GM06990 (cell line): ENCODE measurements around the gene ASB3.

ENCODE experiments used
- DNase-seq: peaks from one replicate; pipeline ENCODE4 v3.0.0-alpha.2; 2011; ENCODE audit not compliant: insufficient read length; ENCODE audit errors: extremely low read depth
- H3K27me3 ChIP-seq: replicated peaks from 2 replicates; pipeline ENCODE4 v1.6.0; 2011; ENCODE audit warnings: low read length; ENCODE audit not compliant: control insufficient read depth, insufficient read depth
- H3K36me3 ChIP-seq: 2 replicates; pipeline ENCODE4 v1.5.1; 2011; ENCODE audit warnings: low read length; ENCODE audit not compliant: control insufficient read depth, insufficient read depth
- H3K4me3 ChIP-seq: replicated peaks from 2 replicates; pipeline ENCODE4 v1.5.1; 2011; ENCODE audit warnings: low read depth, mild to moderate bottlenecking, control low read depth, low read length
- TF ChIP-seq, protein P1 (sequence below): IDR thresholded peaks from 2 replicates; pipeline ENCODE4 v1.5.1; 2011; ENCODE audit warnings: low read length, control low read depth, mild to moderate bottlenecking, inconsistent platforms; ENCODE audit not compliant: insufficient read depth, poor library complexity, severe bottlenecking

ASB3 gene

GRCh38 chr2:53784436-53784835 is 2.3 kb downstream of the ASB3 start:
- H3K27me3 ChIP-seq = no peaks in the 10 kb centered on the region
- no peak for DNase-seq
- TF ChIP-seq, protein P1, sequence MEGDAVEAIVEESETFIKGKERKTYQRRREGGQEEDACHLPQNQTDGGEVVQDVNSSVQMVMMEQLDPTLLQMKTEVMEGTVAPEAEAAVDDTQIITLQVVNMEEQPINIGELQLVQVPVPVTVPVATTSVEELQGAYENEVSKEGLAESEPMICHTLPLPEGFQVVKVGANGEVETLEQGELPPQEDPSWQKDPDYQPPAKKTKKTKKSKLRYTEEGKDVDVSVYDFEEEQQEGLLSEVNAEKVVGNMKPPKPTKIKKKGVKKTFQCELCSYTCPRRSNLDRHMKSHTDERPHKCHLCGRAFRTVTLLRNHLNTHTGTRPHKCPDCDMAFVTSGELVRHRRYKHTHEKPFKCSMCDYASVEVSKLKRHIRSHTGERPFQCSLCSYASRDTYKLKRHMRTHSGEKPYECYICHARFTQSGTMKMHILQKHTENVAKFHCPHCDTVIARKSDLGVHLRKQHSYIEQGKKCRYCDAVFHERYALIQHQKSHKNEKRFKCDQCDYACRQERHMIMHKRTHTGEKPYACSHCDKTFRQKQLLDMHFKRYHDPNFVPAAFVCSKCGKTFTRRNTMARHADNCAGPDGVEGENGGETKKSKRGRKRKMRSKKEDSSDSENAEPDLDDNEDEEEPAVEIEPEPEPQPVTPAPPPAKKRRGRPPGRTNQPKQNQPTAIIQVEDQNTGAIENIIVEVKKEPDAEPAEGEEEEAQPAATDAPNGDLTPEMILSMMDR = no peak
- peak overlapping the region; percentile 86 for H3K4me3 ChIP-seq
- H3K36me3 ChIP-seq = peaks cover 6% of the 10 kb centered on the region; the same call in 1 of the 2 replicates

DNA sequence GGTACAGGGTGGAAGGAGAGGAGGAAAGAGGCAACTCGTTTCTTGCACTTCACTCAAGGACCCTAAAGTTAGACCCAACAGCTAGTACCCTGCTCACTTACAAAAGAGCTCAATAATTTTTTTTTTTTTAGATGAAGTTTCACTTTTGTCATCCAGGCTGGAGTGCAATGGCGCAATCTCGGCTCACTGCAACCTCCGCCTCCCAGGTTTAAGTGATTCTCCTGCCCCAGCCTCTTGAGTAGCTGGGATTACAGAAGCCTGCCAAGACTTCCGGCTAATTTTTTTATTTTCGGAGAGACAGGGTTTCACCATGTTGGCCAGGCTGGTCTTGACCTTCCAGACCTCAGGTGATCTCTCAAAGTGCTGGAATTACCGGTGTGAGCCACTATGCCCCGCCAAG is 4.1 kb downstream of the ASB3 start:
- Histone ChIP-seq H3K27me3 (no peaks in the 10 kb centered on the region), H3K4me3 (no peak overlapping the region), H3K36me3 (peaks cover 7% of the 10 kb centered on the region; the same call in 1 of the 2 replicates)
- TF ChIP-seq, protein P1 = no peak
- DNase-seq = no peak

DNA sequence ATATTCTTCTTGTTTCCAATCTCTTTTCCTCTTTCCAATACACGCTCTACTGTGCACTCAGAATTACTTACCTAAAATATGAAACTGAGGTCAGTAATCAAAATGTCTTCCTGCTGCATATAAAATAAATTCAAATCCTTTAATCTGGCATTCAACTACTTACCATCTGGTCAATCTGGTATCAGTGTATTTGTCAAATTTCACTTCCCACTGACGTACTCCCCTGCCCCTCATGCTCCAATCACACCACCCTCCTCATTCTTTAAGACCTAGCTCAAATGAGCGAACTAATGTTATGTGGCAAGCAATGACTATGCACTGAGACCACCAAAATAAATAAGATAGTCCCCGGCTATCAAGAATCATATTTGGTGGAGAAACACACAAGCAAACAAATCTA is 6.7 kb downstream of the ASB3 start:
- Histone ChIP-seq H3K27me3 (no peaks in the 10 kb centered on the region), H3K36me3 (peaks cover 7% of the 10 kb centered on the region), H3K4me3 (no peak overlapping the region)
- no peak for DNase-seq
- TF ChIP-seq, protein P1 = no peak

DNA sequence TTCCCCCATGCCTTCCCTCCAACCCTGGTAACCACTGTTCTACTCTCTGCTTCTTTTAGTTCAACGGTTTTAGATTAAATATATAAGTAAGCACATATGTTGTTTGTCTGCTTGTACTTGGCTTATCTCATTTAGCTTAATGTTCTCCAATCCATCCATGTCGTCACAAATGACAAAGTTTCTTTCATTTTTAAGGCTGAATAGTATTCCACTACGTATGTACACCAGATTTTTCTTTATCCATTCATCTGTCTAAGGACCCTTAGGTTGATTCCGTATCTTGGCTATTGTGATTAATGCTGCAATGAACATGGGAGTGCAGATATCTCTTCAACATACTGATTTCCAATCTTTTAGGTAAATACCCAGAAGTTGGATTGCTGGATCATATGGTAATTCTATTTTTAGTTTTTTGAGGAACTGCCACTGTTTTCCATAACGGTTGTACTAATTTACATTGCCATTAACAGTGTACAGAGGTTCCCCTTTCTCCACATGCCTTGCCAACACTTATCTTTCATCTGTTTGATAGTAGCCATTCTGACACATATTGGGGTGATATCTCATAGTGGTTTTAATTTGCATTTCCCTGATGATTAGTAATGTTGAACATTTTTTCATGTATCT is 8.1 kb downstream of the ASB3 start:
- Histone ChIP-seq H3K27me3 (no peaks in the 10 kb centered on the region), H3K36me3 (peaks cover 9% of the 10 kb centered on the region), H3K4me3 (no peak overlapping the region)
- TF ChIP-seq, protein P1 = no peak
- no peak for DNase-seq

GRCh38 chr2:53777134-53777533 is 9.6 kb downstream of the ASB3 start:
- Histone ChIP-seq H3K4me3 (no peak overlapping the region), H3K36me3 (peaks cover 7% of the 10 kb centered on the region), H3K27me3 (no peaks in the 10 kb centered on the region)
- no peak for DNase-seq
- TF ChIP-seq, protein P1 = no peak

DNA sequence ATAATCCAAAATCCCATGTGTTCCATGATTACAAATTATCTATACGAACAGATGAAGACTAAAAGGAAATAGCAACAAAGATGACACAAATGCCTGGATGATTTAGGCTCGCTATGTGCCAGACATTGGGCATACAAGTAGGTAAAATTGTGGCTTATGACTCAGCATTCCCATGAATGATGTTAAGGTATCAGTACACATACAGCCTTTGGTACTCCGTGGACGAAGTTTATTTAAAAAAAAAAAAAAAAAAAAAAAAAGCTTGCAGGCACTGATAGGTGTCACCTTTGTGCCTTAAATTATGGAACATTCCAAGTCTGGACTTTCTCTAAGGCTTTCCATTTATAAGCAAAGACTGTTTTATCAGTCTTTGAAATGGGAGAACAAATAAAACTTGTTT is 16.5 kb downstream of the ASB3 start:
- Histone ChIP-seq H3K4me3 (no peak overlapping the region), H3K27me3 (no peaks in the 10 kb centered on the region), H3K36me3 (peaks cover 2% of the 10 kb centered on the region; the same call in 1 of the 2 replicates)
- DNase-seq = no peak
- TF ChIP-seq, protein P1 = no peak
